Activated B cell treated with CpG ODN at 0.5 μM for 24 hours (primary cell): ENCODE results near the gene EFEMP2. TPM values are rescaled to one million over a fixed set of nuclear protein-coding genes. Genes with fewer than 3 reads are reported as not detected.

Source experiments
- ATAC-seq: fragments of 200-7000 bp; cut with Tn5 transposase; one replicate; pipeline ENCODE4 v1.10.0; 2021; ENCODE audit warnings: low read depth, mild to moderate bottlenecking, moderate library complexity
- CTCF ChIA-PET: fragments of 350-600 bp; sonication (Branson Sonifier 250); formaldehyde crosslinking; loops from one replicate; lab custom pipeline; 2021; ENCODE audit warnings: antibody characterized with exemption; lab: Charles Lee
- POLR2A ChIA-PET: fragments of 350-600 bp; sonication (Branson Sonifier 250); formaldehyde crosslinking; loops from one replicate; lab custom pipeline; 2021; ENCODE audit warnings: antibody characterized with exemption; lab: Charles Lee
- DNase-seq: peaks from one replicate; pipeline ENCODE4 v3.0.0; 2022
- H3K27ac Mint-ChIP-seq: one replicate; pipeline ENCODE4 v1.8.0; 2020; ENCODE audit warnings: mixed read lengths
- H3K27me3 Mint-ChIP-seq: one replicate; pipeline ENCODE4 v1.8.0; 2021; ENCODE audit warnings: mixed read lengths
- H3K36me3 Mint-ChIP-seq: one replicate; pipeline ENCODE4 v1.8.0; 2021; ENCODE audit warnings: low read depth, mixed read lengths
- H3K4me1 Mint-ChIP-seq: one replicate; pipeline ENCODE4 v1.8.0; 2021; ENCODE audit warnings: mixed read lengths
- H3K4me3 Mint-ChIP-seq: one replicate; pipeline ENCODE4 v1.8.0; 2020; ENCODE audit warnings: mild to moderate bottlenecking, mixed read lengths
- H3K9me3 Mint-ChIP-seq: one replicate; pipeline ENCODE4 v1.8.0; 2020; ENCODE audit warnings: mixed read lengths
- CTCF ChIP-seq: fragments of 200-600 bp; IDR thresholded peaks from one replicate; pipeline ENCODE4 v1.8.0; 2022; ENCODE audit warnings: antibody characterized with exemption, mild to moderate bottlenecking
- intact Hi-C: fragments of 100-400 bp; cut with micrococcal nuclease; formaldehyde crosslinking; loops from one replicate; pipeline ENCODE4 v1.15.1; 2024
- total RNA-seq: library from RNA; stranded (reverse); gene quantifications from 2 replicates; pipeline ENCODE4 v1.2.3, GENCODE V29; 2022

The EFEMP2 gene
- total RNA-seq, 1 donor from 2014 or later: 3.8 TPM

GRCh38 chr11:65826984-65827735, 45.4 kb downstream of the EFEMP2 start:
- Mint-ChIP-seq H3K27me3 (no peaks in the 10 kb centered on the region), H3K36me3 (no peaks in the 10 kb centered on the region), H3K4me3 (no peak overlapping the region), H3K4me1 (no peaks in the 10 kb centered on the region), H3K27ac (no peak overlapping the region), H3K9me3 (no peaks in the 10 kb centered on the region)
- intact Hi-C loops: no loop called here
- DNase-seq (no peak), ATAC-seq (no peak)
- POLR2A ChIA-PET: interaction anchor here (1.8 kb wide), 1 partner anchor 33 kb away, joined by 6 read pairs; the partner anchor contains the start of gene MUS81
- no peak for TF ChIP-seq CTCF
- CTCF ChIA-PET: interaction anchor here (0.5 to 1.3 kb wide), 4 partner anchors 25 to 195 kb away, joined by 3 to 4 read pairs (median 3); no protein-coding TSS in a partner anchor

GRCh38 chr11:65822776-65823528, 49.6 kb downstream of the EFEMP2 start:
- ATAC-seq: no peak
- H3K27ac Mint-ChIP-seq: no peak overlapping the region
- intact Hi-C loops: no loop called here
- H3K4me3 Mint-ChIP-seq: no peak overlapping the region
- DNase-seq: no peak
- ChIA-PET POLR2A (interaction anchor here (0.6 to 1.2 kb wide), 2 partner anchors 43 to 82 kb away, joined by 3 to 5 read pairs; no protein-coding TSS in a partner anchor), CTCF (interaction anchor here (0.9 to 1.4 kb wide), 2 partner anchors 10 to 111 kb away, joined by 3 to 4 read pairs; no protein-coding TSS in a partner anchor)
- peaks cover 3% of the 10 kb centered on the region for H3K4me1 Mint-ChIP-seq
- no peak for TF ChIP-seq CTCF
- no peaks in the 10 kb centered on the region for H3K36me3 Mint-ChIP-seq
- no peaks in the 10 kb centered on the region for H3K27me3 Mint-ChIP-seq
- no peaks in the 10 kb centered on the region for H3K9me3 Mint-ChIP-seq

- peaks cover 14% of the 10 kb centered on the region for H3K4me1 Mint-ChIP-seq
- ATAC-seq (no peak), DNase-seq (no peak)
- POLR2A ChIA-PET: no interaction called here
- CTCF ChIA-PET: no interaction called here
- H3K4me3 Mint-ChIP-seq: no peak overlapping the region
- H3K27me3 Mint-ChIP-seq: no peaks in the 10 kb centered on the region
- H3K27ac Mint-ChIP-seq: no peak overlapping the region
- H3K9me3 Mint-ChIP-seq: no peaks in the 10 kb centered on the region
- no peaks in the 10 kb centered on the region for H3K36me3 Mint-ChIP-seq
- no peak for TF ChIP-seq CTCF
- intact Hi-C loops: no loop called here
Observed at GRCh38 chr11:65821107-65821506, 51.5 kb downstream of the EFEMP2 start.

- H3K36me3 Mint-ChIP-seq: no peaks in the 10 kb centered on the region
- H3K4me3 Mint-ChIP-seq: peak overlapping the region; percentile 77
- TF ChIP-seq CTCF: peak; percentile 96
- no peaks in the 10 kb centered on the region for H3K27me3 Mint-ChIP-seq
- intact Hi-C loops: loop anchor here (1.0 kb wide), 7 partner anchors 27 to 277 kb away; partner anchors contain the start of gene AP5B1
- CTCF ChIA-PET: interaction anchor here (1.2 to 6.1 kb wide), 11 partner anchors 10 to 113 kb away, joined by 3 to 62 read pairs (median 6); partner anchors contain the start of genes AP5B1 and KAT5
- ATAC-seq (peak; percentile 95), DNase-seq (peak; percentile 95)
- POLR2A ChIA-PET: interaction anchor here (0.6 to 3.4 kb wide), 7 partner anchors 12 to 180 kb away, joined by 3 to 26 read pairs (median 4); partner anchors contain the start of genes AP5B1, KAT5 and SIPA1
- H3K9me3 Mint-ChIP-seq: no peaks in the 10 kb centered on the region
- peak overlapping the region; percentile 63 for H3K27ac Mint-ChIP-seq
- peaks cover 14% of the 10 kb centered on the region for H3K4me1 Mint-ChIP-seq
Observed at GRCh38 chr11:65817835-65818680, 54.5 kb downstream of the EFEMP2 start.
